Esophagus muscularis mucosa (tissue), 3 donors: Measurements from ENCODE around the gene TSPAN5.

Experiments
- POLR2AphosphoS5 ChIP-seq, 2 donors: sonication (generic); formaldehyde crosslinking; IDR thresholded peaks; one replicate each; pipeline ENCODE4 v1.6.1; 2017; ENCODE audit warnings: antibody characterized with exemption in 2 of 2
- TF ChIP-seq, protein P1 (sequence below), 3 experiments: fragments of 200-600 bp in 2 of 3; fragments of 450-650 bp in 1 of 3; sonication (generic) in 2 of 3; IDR thresholded peaks; one replicate each; pipeline ENCODE4 v1.5.1; 2017 to 2019; ENCODE audit warnings: antibody characterized with exemption in 3 of 3, mild to moderate bottlenecking in 2 of 3, moderate library complexity in 1 of 3

DNA sequence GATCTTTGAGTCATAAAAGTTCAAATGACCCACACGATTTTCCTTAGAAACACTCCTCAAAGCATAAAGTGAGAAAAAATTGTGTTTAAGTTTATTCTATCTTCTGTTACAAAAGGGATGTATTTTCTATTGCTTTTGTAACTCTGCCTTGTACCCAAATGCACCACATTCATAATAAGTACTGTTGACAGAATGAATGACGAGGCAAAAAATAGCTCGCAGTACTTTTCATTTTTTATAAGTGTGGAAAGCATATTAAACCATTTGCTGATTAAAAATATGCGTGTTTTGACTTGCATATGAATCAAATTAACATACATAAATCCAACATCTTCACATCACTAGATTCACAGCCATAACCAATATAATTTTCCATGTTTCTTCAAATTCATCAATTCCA lies 11.2 kb upstream of the TSPAN5 start:
- TF ChIP-seq, protein P1, sequence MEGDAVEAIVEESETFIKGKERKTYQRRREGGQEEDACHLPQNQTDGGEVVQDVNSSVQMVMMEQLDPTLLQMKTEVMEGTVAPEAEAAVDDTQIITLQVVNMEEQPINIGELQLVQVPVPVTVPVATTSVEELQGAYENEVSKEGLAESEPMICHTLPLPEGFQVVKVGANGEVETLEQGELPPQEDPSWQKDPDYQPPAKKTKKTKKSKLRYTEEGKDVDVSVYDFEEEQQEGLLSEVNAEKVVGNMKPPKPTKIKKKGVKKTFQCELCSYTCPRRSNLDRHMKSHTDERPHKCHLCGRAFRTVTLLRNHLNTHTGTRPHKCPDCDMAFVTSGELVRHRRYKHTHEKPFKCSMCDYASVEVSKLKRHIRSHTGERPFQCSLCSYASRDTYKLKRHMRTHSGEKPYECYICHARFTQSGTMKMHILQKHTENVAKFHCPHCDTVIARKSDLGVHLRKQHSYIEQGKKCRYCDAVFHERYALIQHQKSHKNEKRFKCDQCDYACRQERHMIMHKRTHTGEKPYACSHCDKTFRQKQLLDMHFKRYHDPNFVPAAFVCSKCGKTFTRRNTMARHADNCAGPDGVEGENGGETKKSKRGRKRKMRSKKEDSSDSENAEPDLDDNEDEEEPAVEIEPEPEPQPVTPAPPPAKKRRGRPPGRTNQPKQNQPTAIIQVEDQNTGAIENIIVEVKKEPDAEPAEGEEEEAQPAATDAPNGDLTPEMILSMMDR (IDR thresholded peaks at IDR 0.05): no peak
- no peak for TF ChIP-seq POLR2AphosphoS5 (IDR thresholded peaks at IDR 0.05)
